Measurements from ENCODE around the gene GLTP.
A peak's percentile ranks its signal among the peaks of the same experiment; 100 is the strongest.
"Not testable (repeated sequence)": the region's sequence is repeated elsewhere in the genome, so short reads cannot be mapped to it uniquely, and the experiment has no call there.

The GLTP gene, protein sequence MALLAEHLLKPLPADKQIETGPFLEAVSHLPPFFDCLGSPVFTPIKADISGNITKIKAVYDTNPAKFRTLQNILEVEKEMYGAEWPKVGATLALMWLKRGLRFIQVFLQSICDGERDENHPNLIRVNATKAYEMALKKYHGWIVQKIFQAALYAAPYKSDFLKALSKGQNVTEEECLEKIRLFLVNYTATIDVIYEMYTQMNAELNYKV

DNA sequence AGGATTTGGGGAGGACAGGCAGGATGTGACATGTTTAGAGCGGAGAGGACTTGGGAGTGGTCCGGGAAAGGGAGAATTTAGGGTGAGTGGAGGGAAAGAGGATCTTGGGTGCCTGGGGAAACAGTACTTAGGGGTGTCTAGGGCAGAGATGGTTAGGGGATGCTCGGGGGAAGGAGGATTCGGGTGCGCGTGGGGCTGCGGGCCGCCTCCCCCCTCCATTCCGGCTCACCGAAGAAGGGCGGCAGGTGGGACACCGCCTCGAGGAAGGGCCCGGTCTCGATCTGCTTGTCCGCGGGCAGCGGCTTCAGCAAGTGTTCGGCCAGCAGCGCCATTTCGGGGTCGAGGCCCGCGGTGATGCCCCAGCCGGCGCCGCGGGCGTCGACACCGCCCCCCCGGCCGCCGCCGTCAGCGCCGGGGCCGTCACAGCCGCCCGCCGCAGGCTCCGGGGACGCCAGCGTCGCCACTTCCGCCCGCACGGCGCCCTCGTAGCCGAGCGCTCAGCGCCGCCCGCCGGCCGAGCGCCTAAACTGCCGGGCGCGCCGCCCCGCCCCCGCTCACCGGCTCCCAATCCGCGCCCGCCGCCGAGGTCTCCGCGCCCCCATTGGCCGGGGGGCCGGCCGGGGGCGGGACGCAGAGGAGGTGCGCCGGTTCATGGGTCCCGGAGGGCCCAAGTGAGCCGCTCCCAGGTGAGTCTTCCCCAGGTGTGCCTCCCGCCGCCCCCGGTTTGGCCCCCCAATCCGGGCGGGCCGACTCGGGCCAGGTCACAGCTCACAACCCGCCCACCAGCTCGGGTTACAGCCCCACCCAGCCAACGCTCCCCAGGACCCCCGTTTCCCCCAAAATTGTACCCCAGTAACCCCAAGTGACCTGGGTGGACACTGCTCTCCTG is at the start of gene GLTP:
Gene GLTP (minus strand): TSS at position 499 of the 889 bp plus-strand sequence. CDS start 167 bp downstream, at position 332.
- peak; percentile 90 for DNase-seq (ENCODE audit: low spot score)

DNA sequence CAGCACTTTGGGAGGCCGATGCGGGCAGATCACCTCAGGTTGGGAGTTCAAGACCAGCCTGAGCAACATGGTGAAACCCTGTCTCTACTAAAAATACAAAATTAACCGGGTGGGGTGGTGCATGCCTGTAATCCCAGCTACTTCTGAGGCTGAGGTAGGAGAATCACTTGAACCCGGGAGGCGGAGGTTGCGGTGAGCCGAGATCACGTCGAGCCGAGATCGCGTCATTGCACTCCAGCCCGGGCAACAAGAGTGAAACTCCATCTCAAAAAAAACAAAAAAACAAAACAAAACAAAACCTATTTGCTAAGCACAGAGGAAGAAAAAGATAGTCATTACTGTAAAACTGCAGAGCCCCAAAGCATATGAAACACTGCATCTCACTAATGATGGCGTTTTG is 49.0 kb upstream of the GLTP start:
- DNase-seq (ENCODE audit: low spot score) = not testable (repeated sequence)

DNA sequence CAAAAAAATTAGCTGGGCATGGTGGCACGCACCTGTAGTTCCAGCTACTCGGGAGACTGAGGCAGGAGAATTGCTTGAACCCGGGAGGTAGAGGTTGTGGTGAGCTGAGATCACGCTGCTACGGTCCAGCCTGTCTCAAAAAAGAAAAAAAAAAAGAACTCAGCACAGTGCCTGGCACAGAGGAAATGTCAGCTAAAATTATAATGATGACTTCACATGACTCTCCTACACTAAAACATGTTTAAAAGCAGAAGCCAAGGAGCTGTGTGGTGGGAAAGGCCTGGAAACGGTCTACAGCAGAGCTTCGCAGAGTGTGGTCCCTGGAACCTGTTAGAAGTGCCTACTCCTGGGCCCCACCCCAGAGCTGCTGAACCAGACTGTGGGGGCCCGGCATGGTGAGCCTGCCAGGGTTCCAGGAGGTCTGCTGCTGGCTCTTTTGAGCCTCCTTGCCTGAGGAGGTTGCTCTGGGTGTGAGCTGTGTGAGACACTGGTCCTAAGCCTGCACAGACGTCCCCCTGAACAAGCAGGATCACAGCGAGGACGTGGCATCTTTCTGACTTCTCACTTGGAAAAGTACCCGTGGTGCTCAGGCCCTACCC is 47.8 kb upstream of the GLTP start:
- no peak for DNase-seq (ENCODE audit: low spot score)

DNA sequence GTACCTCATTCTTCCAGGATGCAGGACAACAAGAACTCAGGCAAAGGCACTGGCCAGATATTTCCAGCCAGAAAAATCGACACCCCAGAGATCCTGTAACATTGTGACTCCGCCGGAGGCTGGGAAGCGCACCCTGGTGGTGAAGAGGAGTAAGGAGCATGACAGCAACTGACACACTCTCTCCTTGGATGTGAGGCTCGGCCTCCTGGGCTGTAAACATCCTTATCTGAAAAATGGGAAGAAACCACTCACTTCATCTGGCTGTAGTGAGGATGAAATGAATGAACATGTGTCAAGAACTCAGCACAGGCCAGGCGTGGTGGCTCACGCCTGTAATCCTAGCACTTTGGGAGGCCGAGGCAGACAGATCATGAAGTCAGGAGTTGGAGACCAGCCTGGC is 47.3 kb upstream of the GLTP start:
- DNase-seq (ENCODE audit: low spot score) = peak; percentile 42

DNA sequence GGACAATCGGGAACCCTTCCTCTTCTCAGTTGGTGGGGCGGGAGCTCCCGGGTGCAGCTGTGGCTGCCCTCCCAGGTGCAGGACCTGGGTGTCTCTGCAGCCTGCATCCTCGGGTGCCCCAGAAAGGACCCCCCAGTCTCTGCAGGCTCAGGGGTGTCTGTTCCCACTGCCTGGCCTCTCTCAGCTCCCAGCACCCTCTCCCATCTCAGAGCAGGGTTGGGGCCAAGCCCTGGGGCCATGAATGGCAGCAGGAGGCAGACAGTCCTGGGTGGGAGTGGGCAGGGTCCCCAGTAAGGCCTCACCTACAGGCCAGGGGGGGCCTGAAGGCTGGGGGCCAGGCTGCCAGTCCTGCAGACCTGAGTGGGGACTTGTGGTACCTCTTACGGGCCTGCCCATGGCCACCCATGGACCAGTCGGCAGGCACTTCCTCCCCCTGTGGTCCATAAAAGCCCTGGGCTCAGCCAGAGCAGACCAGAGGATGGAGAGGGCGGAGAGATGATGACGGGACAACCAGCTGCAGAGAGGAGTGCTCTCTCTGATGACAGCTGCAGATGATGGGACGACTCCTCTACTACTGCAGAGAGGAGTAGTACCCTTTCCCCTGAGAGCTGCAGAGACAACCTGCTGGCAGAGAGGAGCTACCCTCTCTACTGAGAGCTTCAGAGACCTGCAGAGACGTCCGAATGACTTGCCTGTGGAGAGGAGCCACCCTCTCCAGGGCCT is 46.3 kb upstream of the GLTP start:
- DNase-seq (ENCODE audit: low spot score) = no peak

DNA sequence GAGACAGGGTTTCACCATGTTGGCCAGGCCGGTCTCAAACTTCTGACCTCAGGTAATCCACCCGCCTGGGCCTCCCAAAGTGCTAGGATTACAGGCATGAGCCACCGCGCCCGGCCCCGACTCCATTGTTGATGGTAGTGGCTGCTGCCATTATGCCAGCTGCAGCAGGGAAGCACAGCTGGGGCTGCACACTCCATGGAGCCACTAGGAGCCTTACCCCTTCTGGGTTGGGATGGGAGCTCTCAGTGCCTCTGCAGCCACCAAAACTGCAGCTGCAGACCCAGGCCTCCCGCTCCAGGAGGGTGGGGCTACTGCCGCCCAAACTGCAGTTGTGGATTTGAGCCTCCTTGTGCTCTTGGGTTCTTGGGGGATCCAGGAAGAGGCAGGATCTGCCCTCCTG is 45.7 kb upstream of the GLTP start:
- no peak for DNase-seq (ENCODE audit: low spot score)

DNA sequence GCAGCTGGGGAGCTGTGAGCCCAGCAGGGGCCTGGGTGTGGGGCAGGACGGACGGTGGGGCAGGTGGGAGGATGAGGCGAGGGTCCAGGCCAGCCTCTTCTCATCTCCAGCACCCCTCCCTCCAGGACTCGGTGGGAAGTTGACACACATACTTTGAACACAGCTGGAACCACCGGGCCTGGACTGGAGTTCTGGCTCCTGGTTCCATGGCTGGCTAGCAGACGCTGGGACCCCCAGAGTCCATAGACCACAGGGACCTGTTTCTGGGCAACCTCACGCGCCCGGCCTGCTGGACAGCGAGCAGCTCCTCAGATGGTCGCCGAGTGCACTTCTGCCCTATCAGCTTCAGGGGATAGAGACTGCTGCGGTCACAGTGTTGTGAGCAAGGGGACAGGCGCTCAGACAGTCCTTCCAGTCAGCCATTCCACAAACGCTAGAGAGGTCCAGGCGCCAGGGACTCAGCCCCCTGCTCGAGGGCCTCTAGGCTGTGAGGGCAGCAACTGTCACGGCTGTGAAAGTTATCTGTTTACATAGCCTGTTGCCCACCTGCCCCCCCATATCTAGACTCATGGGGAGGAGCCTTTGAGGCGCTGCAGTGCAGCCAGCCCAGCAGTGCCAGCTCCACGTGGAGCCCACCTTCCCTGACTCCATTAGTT is 45.0 kb upstream of the GLTP start:
- DNase-seq (ENCODE audit: low spot score) = no peak

DNA sequence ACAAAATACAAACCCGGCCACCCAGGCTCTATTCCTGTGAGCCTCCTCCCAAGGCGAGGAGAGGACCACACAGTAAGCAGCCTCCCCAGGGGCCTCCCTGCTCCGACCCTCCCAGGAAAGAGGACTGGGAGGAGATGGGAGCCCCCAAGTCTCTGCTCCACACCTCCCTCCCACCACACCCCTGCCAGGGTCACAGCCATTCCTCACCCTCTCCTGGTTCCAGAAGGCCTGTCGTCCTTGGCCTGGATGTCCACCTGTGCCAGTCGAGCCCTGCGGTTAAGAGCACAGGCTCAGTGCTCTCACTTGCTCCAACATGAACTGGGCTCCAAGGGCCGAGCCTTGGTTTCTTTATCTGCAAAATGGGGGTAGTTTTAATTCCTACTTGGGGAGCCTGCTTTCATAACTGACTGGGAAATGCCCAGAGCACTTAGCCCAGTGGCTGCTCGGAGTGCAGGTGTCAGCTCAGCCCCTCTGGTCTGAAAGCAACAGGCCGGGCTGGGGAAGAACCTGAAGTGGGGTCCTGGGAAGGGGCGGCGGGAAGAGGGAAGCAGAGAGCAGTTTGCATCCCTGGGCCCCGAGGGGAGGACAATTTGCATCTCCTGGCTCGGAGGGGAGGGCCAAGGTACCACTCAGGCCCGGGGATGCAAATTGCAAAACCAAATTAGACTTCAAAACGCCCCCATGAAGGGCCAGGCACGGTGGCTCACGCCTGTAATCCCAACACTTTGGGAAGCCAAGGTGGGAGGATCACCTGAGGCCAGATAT is 43.3 kb upstream of the GLTP start:
- DNase-seq (ENCODE audit: low spot score) = no peak

DNA sequence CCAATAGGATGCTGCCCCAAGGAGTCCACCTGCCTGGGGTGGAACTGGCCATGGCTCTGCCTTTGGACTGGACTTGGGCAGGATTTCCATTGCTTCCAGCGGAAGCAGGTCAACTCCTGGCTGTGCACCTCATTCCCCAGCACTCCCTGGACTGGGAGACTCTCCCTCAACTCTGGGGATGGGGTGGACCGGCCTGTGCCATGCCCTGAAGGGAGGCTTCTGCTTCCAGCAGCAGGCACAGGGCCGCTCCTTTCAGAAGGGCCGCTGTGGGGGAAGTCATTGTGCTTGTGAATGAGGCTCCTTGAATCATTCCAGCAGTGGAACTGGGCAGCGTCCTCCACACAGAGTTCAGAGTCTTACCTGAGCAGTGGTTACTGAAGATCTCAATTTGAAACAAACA is 42.7 kb upstream of the GLTP start:
- no peak for DNase-seq (ENCODE audit: low spot score)

DNA sequence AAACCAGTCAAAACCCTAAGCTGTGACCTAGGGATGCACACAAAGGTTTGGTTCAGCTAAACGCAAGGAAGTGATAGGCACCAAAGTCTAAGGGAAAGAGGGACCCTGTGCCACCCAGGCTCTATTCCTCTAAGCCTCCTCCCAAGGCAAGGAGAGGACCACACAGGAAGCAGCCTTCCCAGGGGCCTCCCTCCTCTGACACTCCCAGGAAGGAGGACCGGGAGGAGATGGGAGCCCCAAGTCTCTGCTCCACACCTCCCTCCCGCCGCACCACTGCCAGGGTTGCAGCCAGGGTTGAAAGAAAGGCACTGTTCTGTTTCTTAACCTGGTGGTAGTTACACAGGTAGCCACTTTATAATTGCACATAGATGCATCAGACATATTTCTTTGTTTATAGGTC is 41.6 kb upstream of the GLTP start:
- no peak for DNase-seq (ENCODE audit: low spot score)

DNA sequence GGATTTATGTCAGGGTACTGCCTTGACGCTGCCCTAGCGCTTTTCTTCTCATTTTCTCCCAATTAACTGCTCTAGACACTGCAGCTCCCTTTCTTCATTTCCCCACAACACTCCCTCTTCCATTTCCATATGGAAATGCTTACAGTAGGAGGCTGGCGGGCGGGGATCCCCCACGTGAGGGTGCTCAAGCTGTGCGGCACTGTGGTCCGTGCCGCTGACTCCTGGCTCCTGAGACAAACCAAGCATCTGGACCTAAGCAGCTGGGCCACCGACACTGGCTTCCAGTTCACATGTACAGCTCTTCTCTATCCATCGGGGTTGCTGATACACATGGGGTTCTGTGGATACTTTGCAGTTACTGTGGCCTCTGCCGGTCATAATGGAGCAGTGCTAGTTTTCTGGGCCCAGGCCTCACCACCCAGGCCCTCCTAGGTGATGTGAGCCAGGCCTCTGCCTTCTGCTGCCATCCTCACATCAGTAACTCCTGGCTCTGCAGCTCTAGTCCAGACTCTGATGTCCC is 40.0 kb upstream of the GLTP start:
- DNase-seq (ENCODE audit: low spot score) = no peak

DNA sequence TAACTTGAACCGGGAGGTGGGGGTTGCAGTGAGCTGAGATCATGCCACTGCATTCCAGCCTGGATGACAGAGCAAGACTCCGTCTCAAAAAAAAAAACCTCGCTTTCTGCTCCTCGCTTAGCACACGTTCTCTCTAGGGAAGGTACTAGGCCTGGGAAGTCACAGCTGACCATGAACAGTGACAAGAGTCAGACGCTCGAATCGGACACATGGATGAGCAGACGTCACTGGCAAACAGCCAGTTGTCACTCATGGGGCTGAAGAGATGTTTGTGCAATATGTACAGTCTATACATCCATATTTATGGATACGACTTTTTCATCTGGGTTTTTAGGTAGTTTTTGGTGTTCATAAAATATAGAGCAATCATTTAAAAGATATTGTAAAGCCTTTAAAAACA is 39.1 kb upstream of the GLTP start:
- no peak for DNase-seq (ENCODE audit: low spot score)

DNA sequence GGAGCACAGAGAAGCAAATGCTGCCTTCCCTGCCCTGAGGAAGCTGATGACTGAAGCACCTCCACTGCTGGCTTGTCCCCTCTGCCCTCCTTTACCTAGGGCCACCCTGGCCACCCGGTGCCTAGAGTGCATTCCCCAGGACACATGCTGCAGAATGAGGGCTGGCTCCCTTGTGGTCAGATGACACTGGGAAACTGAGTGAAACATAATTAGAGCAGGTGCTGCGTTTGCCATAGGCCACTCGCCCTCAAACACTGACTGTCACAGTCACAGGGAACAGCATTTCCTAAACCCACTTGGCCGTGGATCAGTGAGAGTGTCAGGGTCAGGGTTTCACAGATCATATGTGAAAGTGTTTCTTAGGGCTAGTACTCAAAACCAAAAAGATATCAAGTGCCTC is 35.7 kb upstream of the GLTP start:
- no peak for DNase-seq (ENCODE audit: low spot score)

DNA sequence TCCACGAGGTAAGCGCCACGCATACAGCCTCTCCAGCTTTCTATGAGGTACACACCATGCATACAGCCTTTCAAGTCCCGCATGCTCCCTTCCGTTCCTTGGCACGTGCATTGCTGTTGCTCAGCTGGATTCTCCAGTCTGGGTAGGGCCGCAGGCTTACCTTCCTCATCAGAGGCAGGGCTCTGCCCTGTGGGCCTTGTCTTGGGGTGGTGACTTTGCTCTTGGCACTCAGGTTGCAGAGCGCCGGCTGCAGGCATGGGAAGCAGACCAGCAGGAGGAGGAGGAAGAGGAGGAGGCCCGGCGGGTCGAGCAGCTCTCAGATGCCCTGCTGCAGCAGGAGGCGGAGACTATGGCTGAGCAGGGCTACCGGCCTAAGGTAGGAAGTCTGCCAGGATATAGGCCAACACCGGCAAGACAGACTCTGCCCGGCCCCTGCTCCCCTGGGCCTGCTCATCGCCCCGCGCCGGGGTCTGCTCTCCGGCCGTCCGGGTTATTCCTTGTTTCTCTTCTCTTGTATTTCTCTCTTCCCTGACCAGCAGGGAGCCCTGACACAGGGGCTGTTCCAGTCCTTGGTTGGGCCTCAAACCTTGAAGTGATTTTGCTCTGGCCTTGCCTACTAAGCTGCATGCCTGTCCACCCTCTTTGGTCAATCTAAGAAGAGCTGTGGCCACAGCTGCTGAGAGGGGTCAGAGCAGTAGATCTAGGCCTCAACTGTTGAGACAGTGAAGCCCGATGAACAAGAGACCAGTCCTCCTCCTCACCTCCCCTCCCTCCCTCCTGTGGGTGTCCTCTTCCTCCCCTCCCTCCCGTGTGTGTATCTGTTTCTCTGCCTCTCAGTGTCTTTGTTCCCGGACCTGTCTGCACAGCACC is 35.1 kb upstream of the GLTP start:
- DNase-seq (ENCODE audit: low spot score) = no peak

DNA sequence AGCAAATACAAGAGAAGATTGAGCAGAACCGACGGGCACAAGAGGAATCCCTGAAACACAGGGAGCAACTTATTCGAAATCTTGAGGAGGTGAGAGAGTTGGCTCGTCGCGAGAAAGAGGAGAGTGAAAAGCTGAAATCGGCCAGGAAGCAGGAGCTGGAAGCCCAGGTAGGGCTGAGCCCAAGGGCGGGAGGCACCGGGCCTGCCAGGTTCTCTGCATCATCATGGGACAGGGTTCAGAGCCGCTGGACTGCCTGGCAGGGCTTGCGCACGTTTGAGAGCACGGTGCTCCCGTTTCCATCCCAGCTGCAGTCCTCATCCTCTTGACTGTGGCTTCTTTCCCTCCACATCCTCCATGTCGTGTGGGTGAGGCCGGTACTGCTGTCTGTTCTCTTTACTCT is 34.1 kb upstream of the GLTP start:
- DNase-seq (ENCODE audit: low spot score) = no peak

DNA sequence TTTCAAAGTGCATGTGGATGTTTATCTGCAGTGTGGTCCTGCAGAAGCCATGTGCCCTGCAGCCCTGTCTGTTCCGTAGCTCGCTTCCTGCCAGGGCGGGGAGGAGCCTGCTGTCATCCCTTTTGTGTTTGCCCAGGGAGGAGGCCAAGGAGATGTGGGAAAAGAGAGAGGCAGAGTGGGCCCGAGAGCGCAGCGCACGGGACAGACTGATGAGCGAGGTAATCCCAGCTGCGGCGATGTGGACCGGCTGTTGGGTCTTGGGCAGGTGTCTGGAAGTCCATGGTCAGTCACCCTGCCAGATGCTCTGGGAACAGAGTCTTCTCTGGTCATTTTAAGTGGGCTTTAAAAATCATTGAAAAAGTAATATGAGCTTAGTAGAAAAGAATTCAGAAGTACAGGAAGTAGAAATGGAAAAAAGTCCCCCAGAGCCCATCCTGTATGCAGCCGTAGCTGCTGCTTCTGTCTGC is 32.5 kb upstream of the GLTP start:
- no peak for DNase-seq (ENCODE audit: low spot score)

DNA sequence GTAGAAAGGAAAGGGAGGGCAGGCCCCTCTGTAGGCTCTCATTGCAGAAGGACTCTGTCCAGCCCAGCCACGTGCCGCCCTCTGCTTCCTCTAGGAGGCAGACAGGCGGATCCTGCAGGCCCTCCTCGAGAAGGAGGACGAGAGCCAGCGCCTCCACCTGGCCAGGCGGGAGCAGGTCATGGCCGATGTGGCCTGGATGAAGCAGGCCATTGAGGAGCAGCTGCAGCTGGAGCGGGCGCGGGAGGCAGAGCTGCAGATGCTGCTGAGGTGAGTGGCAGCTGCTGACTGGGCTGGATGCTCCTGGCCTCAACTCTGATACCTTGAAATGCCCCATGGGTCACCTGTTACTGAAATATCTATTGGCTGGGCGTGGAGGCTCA is 30.6 kb upstream of the GLTP start:
- no peak for DNase-seq (ENCODE audit: low spot score)

DNA sequence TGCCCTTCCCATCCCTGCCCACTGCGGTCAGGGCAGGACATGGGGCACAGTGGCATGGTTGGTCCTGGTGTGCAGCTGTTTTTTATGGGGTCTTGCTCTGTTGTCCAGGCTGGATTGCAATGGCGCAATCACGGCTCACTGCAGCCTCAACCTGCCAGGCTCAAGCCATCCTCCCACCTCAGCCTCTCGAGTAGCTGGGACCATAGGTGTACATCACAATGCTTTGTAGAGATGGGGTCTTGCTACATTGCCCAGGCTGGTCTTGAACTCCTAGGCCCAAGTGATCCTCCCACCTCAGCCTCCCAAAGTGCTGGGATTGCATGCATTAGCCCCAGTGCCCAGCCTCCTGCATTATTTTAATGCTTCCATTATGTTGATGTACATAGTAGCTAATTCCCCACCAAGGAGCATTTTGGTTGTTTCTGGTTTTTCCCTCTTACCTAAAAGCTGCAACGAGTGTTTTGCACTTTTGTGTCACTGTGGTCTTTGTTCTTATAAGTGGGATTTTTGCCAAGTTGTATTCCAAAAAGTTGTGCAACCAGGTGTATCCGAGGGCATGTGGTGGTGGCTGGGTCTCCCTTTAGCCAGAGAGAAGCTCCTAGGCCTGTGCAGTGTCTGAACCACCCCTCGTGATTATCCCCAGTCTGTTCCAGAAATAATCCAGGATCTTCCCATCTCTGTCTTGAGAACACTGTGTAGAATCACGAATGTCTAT is 30.1 kb upstream of the GLTP start:
- DNase-seq (ENCODE audit: low spot score) = no peak

DNA sequence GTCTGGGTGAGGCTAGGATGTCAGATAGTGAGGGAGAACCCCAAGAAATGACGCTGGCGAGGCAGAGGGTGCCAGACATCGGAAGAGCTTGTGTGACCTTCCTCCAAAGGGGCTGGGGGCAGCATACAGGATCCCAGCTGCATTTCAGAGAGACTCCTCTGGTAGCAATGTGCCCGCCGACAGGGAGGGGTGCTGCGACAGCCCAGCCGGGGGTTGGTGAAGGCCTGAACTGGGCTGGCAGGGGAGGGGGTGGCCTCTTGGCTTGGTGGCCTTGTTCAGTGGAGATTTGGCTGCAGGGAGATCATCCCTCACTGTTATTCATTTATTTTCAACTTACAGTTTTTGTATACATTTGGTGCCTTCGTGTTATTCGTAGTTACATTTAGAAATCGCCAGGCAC is 25.0 kb upstream of the GLTP start:
- no peak for DNase-seq (ENCODE audit: low spot score)

All from CD4-positive, alpha-beta T cell treated with Interleukin-15 for 4 hours (primary cell).